Activated CD8-positive, alpha-beta memory T cell treated with anti-CD3 and anti-CD28 coated beads, Interleukin-2, amount 50 U/mL, for 1 hour (primary cell): ENCODE measurements around the gene CHRNA5.

ENCODE experiments used
- DNase-seq: peaks from one replicate; pipeline ENCODE4 v3.0.0-alpha.2; 2020; ENCODE audit errors: extremely low read depth

CHRNA5 gene

GRCh38 chr15:78620021-78620526 is 54.8 kb downstream of the CHRNA5 start:
- DNase-seq: no peak

- no peak for DNase-seq
These were observed 55.5 kb downstream of the CHRNA5 start, which contains the start of gene CHRNA3 for GRCh38 chr15:78620527-78621421. Gene CHRNA3, minus strand, starts transcription at chr15:78620996. Its CDS starts 202 bp downstream, at chr15:78620794.

- DNase-seq: no peak
These were observed 56.6 kb downstream of the CHRNA5 start for GRCh38 chr15:78621810-78622402.

- DNase-seq: no peak
These were observed 58.6 kb downstream of the CHRNA5 start for GRCh38 chr15:78623786-78624497.

- DNase-seq: no peak
These were observed 59.6 kb downstream of the CHRNA5 start for GRCh38 chr15:78624651-78625590.

- DNase-seq: no peak
These were observed 60.4 kb downstream of the CHRNA5 start for GRCh38 chr15:78625606-78626280.

GRCh38 chr15:78626381-78626995 is 61.2 kb downstream of the CHRNA5 start:
- no peak for DNase-seq

GRCh38 chr15:78627348-78627747 is 62.0 kb downstream of the CHRNA5 start:
- no peak for DNase-seq

GRCh38 chr15:78628227-78628626 is 62.9 kb downstream of the CHRNA5 start:
- DNase-seq: no peak

GRCh38 chr15:78629031-78629715 is 63.9 kb downstream of the CHRNA5 start:
- DNase-seq: no peak

- DNase-seq: no peak
These were observed 64.4 kb downstream of the CHRNA5 start for GRCh38 chr15:78629716-78630065.

GRCh38 chr15:78630886-78631633 is 65.7 kb downstream of the CHRNA5 start:
- DNase-seq: no peak

GRCh38 chr15:78633348-78633747 is 68.0 kb downstream of the CHRNA5 start:
- DNase-seq: no peak

- no peak for DNase-seq
These were observed 69.2 kb downstream of the CHRNA5 start for GRCh38 chr15:78634210-78635145.

- DNase-seq: no peak
These were observed 70.0 kb downstream of the CHRNA5 start for GRCh38 chr15:78635346-78635745.

GRCh38 chr15:78636378-78636859 is 71.1 kb downstream of the CHRNA5 start:
- DNase-seq: no peak

GRCh38 chr15:78637776-78638435 is 72.6 kb downstream of the CHRNA5 start:
- DNase-seq: no peak
